Measurements from ENCODE around the gene ATP11A. TPM values are rescaled to one million over a fixed set of nuclear protein-coding genes. Genes with fewer than 3 reads are reported as not detected.

The ATP11A gene
- total and polyA plus RNA-seq, 4 donors, result 3.1 to 68.1 (median 28.6) TPM

DNA sequence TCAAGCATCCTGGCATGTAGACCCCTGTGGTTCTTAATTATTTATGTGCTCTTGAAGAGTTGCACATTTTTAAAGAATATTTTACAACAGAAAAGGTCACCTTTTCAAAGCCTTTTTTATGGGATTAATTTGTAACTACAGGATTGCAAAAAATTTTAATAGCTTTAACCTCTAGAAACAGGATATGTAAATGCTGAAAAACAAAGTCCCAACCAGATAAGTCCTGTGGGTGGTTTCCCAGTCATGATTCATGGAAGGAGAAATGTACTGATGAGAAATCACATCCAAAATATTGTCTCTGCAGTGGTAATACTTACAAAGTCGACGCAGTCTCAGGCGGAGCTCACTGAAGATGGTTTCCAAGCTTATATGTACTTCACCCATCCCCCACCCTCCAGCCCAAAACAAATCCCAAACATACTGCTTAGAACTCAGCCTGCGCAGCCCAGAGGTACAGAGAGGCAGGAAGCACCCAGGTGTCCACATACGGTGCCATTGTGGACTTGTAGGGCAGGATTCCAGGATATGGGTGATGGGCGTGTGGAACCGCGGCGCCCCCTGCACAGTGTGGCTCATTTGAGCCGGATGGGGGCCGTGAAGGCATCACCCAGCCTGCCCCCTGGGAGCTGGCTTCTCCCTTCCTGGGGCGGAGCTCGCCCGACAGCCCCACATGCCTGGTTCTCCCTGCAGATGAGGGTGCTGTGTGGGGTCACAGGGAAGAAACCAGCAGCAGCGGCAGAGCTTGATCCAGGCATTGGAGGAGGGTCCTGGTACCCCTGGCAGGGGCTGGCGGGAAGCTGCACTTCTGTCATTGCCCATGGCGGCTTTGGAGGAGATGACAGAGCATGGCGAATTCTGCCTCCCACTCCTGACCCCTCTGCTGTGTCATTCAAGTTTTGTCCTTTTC is 101.2 kb downstream of the ATP11A start:
- H3K9me3 ChIP-seq (ENCODE audit: control insufficient read depth, low read length), result no peaks in the 10 kb centered on the region
- no peak overlapping the region for H3K4me3 ChIP-seq (ENCODE audit: low read length in 2 of 2)
- H3K27me3 ChIP-seq (ENCODE audit: control insufficient read depth in 1 of 2, insufficient read depth in 2 of 2, low read length in 1 of 2), result no peaks in the 10 kb centered on the region
- ATAC-seq (ENCODE audit: low FRiP score) (no peak), DNase-seq (no peak)
- no peaks in the 10 kb centered on the region for H3K4me1 ChIP-seq (ENCODE audit: control insufficient read depth in 1 of 2, insufficient read depth in 2 of 2, low read length in 2 of 2)
- 92 to 93% methylated on average over 15 to 18 of the region's 18 CpGs for WGBS, 2 donors
- intact Hi-C loops (cut with DNase I), result no loop called here
- no peak overlapping the region for H3K27ac ChIP-seq (ENCODE audit: low read depth in 1 of 2, low read length in 2 of 2)
- H3K36me3 ChIP-seq (ENCODE audit: control insufficient read depth in 1 of 2, insufficient read depth in 2 of 2, low read length in 1 of 2), result no peaks in the 10 kb centered on the region

DNA sequence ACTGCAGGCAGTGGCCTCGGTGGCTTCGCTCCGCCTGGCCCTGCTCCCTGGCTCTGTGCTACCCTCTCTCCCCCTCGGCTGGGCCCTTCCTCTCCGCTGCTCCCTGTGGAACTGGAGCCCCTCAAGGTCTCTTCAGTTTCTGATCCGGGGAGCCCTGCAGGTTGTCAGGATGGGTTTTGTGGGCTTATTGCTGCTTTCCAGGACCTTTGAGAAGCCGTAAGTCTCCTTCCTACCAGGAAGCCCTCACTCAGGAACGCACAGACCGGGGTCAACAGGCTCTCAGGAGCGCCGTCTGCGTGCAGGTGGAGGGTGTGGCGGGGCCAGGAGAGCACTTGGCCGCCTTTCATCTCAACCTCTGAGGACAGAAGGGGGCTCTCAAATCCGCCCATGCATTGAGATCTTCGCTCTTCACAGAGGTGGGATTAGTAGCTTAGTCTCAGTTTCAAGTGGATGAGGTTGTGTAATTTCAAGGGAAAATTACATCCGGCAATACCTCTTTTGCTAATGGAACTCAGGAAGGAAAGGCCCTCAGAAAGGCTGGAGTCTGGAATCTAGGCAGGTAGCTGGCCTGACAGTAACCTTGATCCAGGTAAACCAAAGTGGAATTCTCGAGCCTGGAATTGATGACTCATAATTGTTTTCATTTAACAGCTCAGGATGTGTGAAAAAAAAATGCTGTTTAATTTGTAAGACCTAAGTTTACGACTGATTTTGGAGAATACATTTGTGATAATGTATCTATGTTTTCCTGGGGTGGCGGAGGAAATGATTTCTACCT is 102.0 kb downstream of the ATP11A start:
- Histone ChIP-seq H3K4me1 (ENCODE audit: control insufficient read depth in 1 of 2, insufficient read depth in 2 of 2, low read length in 2 of 2) (no peaks in the 10 kb centered on the region), H3K4me3 (ENCODE audit: low read length in 2 of 2) (no peak overlapping the region), H3K36me3 (ENCODE audit: control insufficient read depth in 1 of 2, insufficient read depth in 2 of 2, low read length in 1 of 2) (no peaks in the 10 kb centered on the region), H3K27me3 (ENCODE audit: control insufficient read depth in 1 of 2, insufficient read depth in 2 of 2, low read length in 1 of 2) (no peaks in the 10 kb centered on the region), H3K27ac (ENCODE audit: low read depth in 1 of 2, low read length in 2 of 2) (no peak overlapping the region), H3K9me3 (ENCODE audit: control insufficient read depth, low read length) (peaks cover 2% of the 10 kb centered on the region)
- DNase-seq, result no peak
- ATAC-seq (ENCODE audit: low FRiP score), result no peak
- intact Hi-C loops (cut with DNase I), result no loop called here
- WGBS, 2 donors, result 92 to 93% methylated on average over 20 of the region's 20 CpGs

DNA sequence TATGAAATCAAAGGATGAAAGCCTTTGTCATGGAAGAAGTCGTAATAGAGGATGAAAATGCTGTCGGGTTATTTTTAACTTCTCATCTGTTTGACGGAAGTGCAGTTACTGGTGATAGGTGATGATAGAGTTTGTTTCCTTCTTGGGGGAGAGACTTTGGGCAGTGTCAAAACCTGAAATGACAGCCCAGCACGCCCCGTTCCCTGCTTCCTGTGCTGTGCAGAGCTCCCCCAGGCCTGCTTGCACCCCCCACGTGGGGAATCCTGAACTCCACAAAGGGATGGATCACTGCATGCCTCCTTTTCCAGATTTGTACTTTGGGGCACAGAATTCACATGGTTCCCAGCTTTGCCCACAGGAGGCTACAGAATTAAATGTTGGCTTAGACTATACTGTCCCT is 102.7 kb downstream of the ATP11A start:
- no peaks in the 10 kb centered on the region for H3K27me3 ChIP-seq (ENCODE audit: control insufficient read depth in 1 of 2, insufficient read depth in 2 of 2, low read length in 1 of 2)
- intact Hi-C loops (cut with DNase I), result no loop called here
- H3K9me3 ChIP-seq (ENCODE audit: control insufficient read depth, low read length), result peaks cover 2% of the 10 kb centered on the region
- no peak overlapping the region for H3K27ac ChIP-seq (ENCODE audit: low read depth in 1 of 2, low read length in 2 of 2)
- no peaks in the 10 kb centered on the region for H3K36me3 ChIP-seq (ENCODE audit: control insufficient read depth in 1 of 2, insufficient read depth in 2 of 2, low read length in 1 of 2)
- no peak for ATAC-seq (ENCODE audit: low FRiP score)
- WGBS, 2 donors, result 76 to 79% methylated on average over 6 of the region's 6 CpGs
- DNase-seq, result no peak
- no peak overlapping the region for H3K4me3 ChIP-seq (ENCODE audit: low read length in 2 of 2)
- no peaks in the 10 kb centered on the region for H3K4me1 ChIP-seq (ENCODE audit: control insufficient read depth in 1 of 2, insufficient read depth in 2 of 2, low read length in 2 of 2)

DNA sequence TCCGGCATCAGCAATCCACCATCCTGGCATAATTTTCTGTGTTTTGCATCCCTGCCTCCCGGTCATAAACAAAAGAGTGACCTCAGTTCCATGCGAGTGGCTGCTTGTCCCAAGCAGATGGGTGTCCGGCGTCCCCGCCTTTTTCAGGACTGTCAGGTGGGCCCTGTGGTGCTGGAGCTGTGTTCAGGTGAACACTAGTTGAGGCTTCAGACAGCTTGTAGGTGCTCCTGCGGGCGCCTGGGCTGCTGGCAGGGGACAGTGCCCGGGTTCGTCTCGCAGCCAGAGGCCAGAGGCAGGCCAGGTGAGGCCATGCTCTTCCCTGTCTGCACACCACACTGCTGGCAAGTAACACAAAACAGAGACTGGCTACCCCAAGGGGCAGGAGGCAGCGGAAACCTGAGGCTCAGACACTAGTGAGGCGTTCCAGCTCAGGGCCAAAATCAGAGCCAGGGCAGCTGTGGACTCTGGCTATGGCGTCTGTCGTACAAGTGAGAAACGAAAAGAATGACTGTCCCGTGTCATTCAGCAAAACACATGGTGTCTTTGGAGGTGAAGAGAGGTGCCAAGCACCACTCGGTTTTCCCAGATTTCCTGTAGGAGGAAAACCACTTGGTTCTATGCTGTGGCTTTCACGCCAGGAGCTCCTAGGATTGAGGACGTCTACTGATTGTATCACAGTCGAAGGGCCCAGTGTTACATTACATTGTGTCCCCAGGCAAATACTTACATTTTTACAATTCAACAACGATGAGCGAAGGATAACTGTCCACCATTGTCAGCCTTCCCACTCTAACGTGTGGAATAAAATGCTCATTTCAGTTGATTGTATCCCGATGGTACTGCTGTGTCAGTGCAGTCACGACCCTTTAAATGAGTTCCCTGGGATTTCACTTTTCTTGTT is 104.0 kb downstream of the ATP11A start:
- intact Hi-C loops (cut with DNase I), result no loop called here
- peak in 1 of 2 donors; percentile 65 for DNase-seq
- H3K9me3 ChIP-seq (ENCODE audit: control insufficient read depth, low read length), result peaks cover 3% of the 10 kb centered on the region
- H3K4me1 ChIP-seq (ENCODE audit: control insufficient read depth in 1 of 2, insufficient read depth in 2 of 2, low read length in 2 of 2), result no peaks in the 10 kb centered on the region
- ATAC-seq (ENCODE audit: low FRiP score), result no peak
- 95 to 96% methylated on average over 26 of the region's 26 CpGs for WGBS, 2 donors
- H3K27me3 ChIP-seq (ENCODE audit: control insufficient read depth in 1 of 2, insufficient read depth in 2 of 2, low read length in 1 of 2), result no peaks in the 10 kb centered on the region
- no peak overlapping the region for H3K4me3 ChIP-seq (ENCODE audit: low read length in 2 of 2)
- H3K36me3 ChIP-seq (ENCODE audit: control insufficient read depth in 1 of 2, insufficient read depth in 2 of 2, low read length in 1 of 2), result no peaks in the 10 kb centered on the region
- no peak overlapping the region for H3K27ac ChIP-seq (ENCODE audit: low read depth in 1 of 2, low read length in 2 of 2)

DNA sequence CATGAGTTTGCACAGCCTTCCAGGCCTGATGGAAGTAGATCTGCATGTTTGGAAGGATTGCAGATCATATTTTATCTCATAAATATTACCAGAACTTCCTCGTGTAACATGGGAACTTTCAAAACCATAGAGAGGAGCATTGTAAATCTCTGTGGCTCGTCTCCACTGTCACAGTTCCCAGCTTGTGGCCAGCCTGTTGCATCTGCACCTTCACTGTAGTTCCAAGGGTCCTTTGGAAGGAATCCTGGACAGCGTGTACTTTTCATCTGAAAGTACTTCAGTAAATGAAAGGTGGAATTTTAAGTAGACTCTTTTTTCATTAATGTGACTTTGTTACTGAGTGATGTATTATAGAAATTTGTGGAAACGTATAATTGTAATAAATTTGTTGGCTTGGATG is 105.4 kb downstream of the ATP11A start:
- Histone ChIP-seq H3K4me1 (ENCODE audit: control insufficient read depth in 1 of 2, insufficient read depth in 2 of 2, low read length in 2 of 2) (no peaks in the 10 kb centered on the region), H3K9me3 (ENCODE audit: control insufficient read depth, low read length) (peaks cover 6% of the 10 kb centered on the region), H3K27ac (ENCODE audit: low read depth in 1 of 2, low read length in 2 of 2) (no peak overlapping the region), H3K4me3 (ENCODE audit: low read length in 2 of 2) (no peak overlapping the region), H3K36me3 (ENCODE audit: control insufficient read depth in 1 of 2, insufficient read depth in 2 of 2, low read length in 1 of 2) (no peaks in the 10 kb centered on the region), H3K27me3 (ENCODE audit: control insufficient read depth in 1 of 2, insufficient read depth in 2 of 2, low read length in 1 of 2) (no peaks in the 10 kb centered on the region)
- no peak for DNase-seq
- 78 to 83% methylated on average over 4 of the region's 4 CpGs for WGBS, 2 donors
- intact Hi-C loops (cut with DNase I), result no loop called here
- ATAC-seq (ENCODE audit: low FRiP score), result no peak

DNA sequence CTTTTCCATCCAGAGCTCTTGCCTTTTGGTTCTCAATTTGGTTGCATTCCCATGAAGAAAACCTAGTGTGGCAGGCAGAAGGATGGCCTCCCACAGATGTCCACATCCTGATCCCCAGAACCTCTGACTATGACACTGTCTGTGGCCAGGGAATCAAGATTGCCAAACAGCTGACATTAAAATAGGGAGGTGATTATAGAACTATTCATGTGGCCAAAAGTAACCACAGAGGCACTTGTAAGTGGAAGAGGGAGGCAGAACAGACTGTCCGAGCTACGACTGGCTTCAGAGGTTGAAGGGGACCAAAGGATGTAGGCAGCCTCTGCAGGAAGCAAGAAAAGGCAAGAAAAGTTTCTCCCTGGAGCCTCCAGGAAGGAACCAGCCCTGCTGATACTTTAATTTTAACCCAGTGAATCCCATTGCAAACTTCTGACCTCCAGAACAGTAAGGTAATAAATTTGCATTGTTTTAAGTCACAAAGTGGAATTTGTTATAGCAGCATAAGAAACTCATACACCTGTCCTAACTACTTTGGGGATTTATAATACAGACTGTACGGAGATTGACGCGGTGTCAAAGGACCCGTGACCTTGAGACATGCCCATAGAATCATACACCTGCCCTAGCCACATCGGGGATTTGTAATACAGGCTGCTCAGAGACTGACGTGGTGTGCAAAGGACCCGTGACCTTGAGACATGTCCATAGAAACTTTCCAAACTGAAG is 106.5 kb downstream of the ATP11A start:
- WGBS, 2 donors, result 97% methylated on average over 9 of the region's 9 CpGs
- Histone ChIP-seq H3K4me3 (ENCODE audit: low read length in 2 of 2) (no peak overlapping the region), H3K36me3 (ENCODE audit: control insufficient read depth in 1 of 2, insufficient read depth in 2 of 2, low read length in 1 of 2) (no peaks in the 10 kb centered on the region), H3K4me1 (ENCODE audit: control insufficient read depth in 1 of 2, insufficient read depth in 2 of 2, low read length in 2 of 2) (no peaks in the 10 kb centered on the region), H3K27ac (ENCODE audit: low read depth in 1 of 2, low read length in 2 of 2) (no peak overlapping the region), H3K27me3 (ENCODE audit: control insufficient read depth in 1 of 2, insufficient read depth in 2 of 2, low read length in 1 of 2) (no peaks in the 10 kb centered on the region), H3K9me3 (ENCODE audit: control insufficient read depth, low read length) (peaks cover 6% of the 10 kb centered on the region)
- intact Hi-C loops (cut with DNase I), result no loop called here
- DNase-seq, result no peak
- no peak for ATAC-seq (ENCODE audit: low FRiP score)

DNA sequence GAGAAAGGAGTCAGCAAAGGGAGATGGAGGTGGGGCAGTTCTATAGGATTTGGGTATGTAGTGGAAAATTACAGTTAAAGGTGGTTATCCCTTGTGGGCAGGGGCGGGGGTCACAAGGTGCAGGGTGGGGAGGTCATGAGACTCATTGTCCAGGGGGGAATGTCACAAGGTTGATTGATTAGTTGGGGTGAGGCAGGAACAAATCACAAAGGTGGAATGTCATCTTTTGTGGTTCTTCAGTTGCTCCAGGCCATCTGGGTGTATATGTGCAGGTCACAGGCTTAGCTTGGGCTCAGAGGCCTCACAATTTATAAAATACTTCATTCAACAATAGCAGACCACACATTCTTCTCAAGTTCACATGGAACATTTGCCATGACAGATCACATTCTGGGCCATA is 109.6 kb downstream of the ATP11A start:
- no peak overlapping the region for H3K27ac ChIP-seq (ENCODE audit: low read depth in 1 of 2, low read length in 2 of 2)
- ATAC-seq (ENCODE audit: low FRiP score), result no peak
- H3K4me1 ChIP-seq (ENCODE audit: control insufficient read depth in 1 of 2, insufficient read depth in 2 of 2, low read length in 2 of 2), result no peaks in the 10 kb centered on the region
- WGBS, 2 donors, result 93 to 97% methylated on average over 1 of the region's 1 CpG
- no peak for DNase-seq
- H3K4me3 ChIP-seq (ENCODE audit: low read length in 2 of 2), result no peak overlapping the region
- intact Hi-C loops (cut with DNase I), result no loop called here
- peaks cover 6% of the 10 kb centered on the region for H3K9me3 ChIP-seq (ENCODE audit: control insufficient read depth, low read length)
- no peaks in the 10 kb centered on the region for H3K27me3 ChIP-seq (ENCODE audit: control insufficient read depth in 1 of 2, insufficient read depth in 2 of 2, low read length in 1 of 2)
- H3K36me3 ChIP-seq (ENCODE audit: control insufficient read depth in 1 of 2, insufficient read depth in 2 of 2, low read length in 1 of 2), result no peaks in the 10 kb centered on the region

DNA sequence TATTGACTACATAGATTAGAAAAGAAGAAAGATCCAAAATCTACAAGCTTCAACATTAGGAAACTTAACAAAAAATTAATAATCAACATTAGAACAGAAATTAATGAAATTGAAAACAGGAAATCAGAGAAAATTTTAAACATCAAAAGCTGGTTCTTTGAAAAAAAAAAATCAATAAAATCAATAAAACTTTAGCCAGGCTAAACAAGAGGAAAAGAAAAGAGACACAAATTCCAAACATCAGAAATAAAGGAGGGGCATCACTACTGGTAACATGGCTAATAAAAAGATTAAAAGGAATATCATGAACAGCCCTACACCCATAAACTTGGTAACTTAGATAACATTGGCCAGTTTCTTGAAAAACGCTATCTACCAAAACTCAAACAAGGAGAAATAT is 110.2 kb downstream of the ATP11A start:
- 96% methylated on average over 1 of the region's 1 CpG for WGBS, 2 donors
- H3K9me3 ChIP-seq (ENCODE audit: control insufficient read depth, low read length), result peaks cover 6% of the 10 kb centered on the region
- no peak for ATAC-seq (ENCODE audit: low FRiP score)
- DNase-seq, result no peak
- no peaks in the 10 kb centered on the region for H3K36me3 ChIP-seq (ENCODE audit: control insufficient read depth in 1 of 2, insufficient read depth in 2 of 2, low read length in 1 of 2)
- H3K27me3 ChIP-seq (ENCODE audit: control insufficient read depth in 1 of 2, insufficient read depth in 2 of 2, low read length in 1 of 2), result no peaks in the 10 kb centered on the region
- intact Hi-C loops (cut with DNase I), result no loop called here
- no peak overlapping the region for H3K4me3 ChIP-seq (ENCODE audit: low read length in 2 of 2)
- no peaks in the 10 kb centered on the region for H3K4me1 ChIP-seq (ENCODE audit: control insufficient read depth in 1 of 2, insufficient read depth in 2 of 2, low read length in 2 of 2)
- H3K27ac ChIP-seq (ENCODE audit: low read depth in 1 of 2, low read length in 2 of 2), result no peak overlapping the region

Measured in aorta (tissue), 5 donors.